K562 (cell line): ENCODE data around the gene TMEM81. TPM values are rescaled to one million over a fixed set of nuclear protein-coding genes. Genes with fewer than 3 reads are reported as not detected.

Source experiments
- BHLHE40 ChIP-seq: IDR thresholded peaks from 2 replicates; pipeline ENCODE4 v1.6.1; 2011; ENCODE audit warnings: low read length, improper control_type of control experiment
- CREB1 ChIP-seq, 2 experiments: sonication (generic) in 1 of 2; formaldehyde crosslinking in 1 of 2; IDR thresholded peaks; 2 replicates each; pipeline versions ENCODE4 v1.6.1 to v1.8.0; 2012 to 2022; ENCODE audit warnings: inconsistent platforms in 1 of 2, mild to moderate bottlenecking in 1 of 2, missing genetic modification reagents in 1 of 2, moderate library complexity in 1 of 2
- DIDO1 ChIP-seq: fragments of 450-650 bp; IDR thresholded peaks from 2 replicates; pipeline ENCODE4 v1.6.1; 2016; ENCODE audit warnings: low read depth, missing biosample characterization, missing genetic modification characterization
- E2F3 ChIP-seq: fragments of 250-450 bp; sonication (Bioruptor Pico); IDR thresholded peaks from 2 replicates; pipeline ENCODE4 v1.4.0; 2020; ENCODE audit warnings: mild to moderate bottlenecking
- ELK3 ChIP-seq: fragments of 450-650 bp; formaldehyde crosslinking; IDR thresholded peaks from 2 replicates; pipeline ENCODE4 v1.4.0; 2020; ENCODE audit warnings: mild to moderate bottlenecking
- FOXA3 ChIP-seq, 2 experiments: fragments of 450-650 bp in 1 of 2; sonication (generic) in 1 of 2; formaldehyde crosslinking; IDR thresholded peaks in 1 of 2; conservative IDR thresholded peaks in 1 of 2; 2 replicates each; pipeline versions ENCODE4 v1.4.0 to v1.8.0; 2020 to 2022; ENCODE audit warnings: mild to moderate bottlenecking in 2 of 2, missing genetic modification reagents in 1 of 2
- HNRNPH1 ChIP-seq: fragments of 200-400 bp; formaldehyde crosslinking; optimal IDR thresholded peaks from 2 replicates; pipeline ENCODE3; 2017; ENCODE audit warnings: low read depth, mild to moderate bottlenecking, low read length, moderate library complexity
- ID3 ChIP-seq, 2 experiments: fragments of 250-450 bp in 1 of 2; fragments of 450-650 bp in 1 of 2; sonication (Bioruptor Pico) in 1 of 2; IDR thresholded peaks; 2 replicates each; pipeline versions ENCODE4 v1.6.1 to v1.8.0; 2016 to 2021; ENCODE audit warnings: mild to moderate bottlenecking in 2 of 2, moderate library complexity in 2 of 2, missing compliant biosample characterization in 1 of 2, missing genetic modification characterization in 1 of 2
- LCOR ChIP-seq: sonication (generic); formaldehyde crosslinking; IDR thresholded peaks from 2 replicates; pipeline ENCODE4 v1.8.0; 2022; ENCODE audit warnings: mild to moderate bottlenecking, missing genetic modification reagents
- LEF1 ChIP-seq: fragments of 450-650 bp; IDR thresholded peaks from 2 replicates; pipeline ENCODE4 v1.6.1; 2016; ENCODE audit warnings: mild to moderate bottlenecking
- NCOA1 ChIP-seq: fragments of 450-650 bp; IDR thresholded peaks from 2 replicates; pipeline ENCODE4 v1.6.1; 2016; ENCODE audit warnings: low read depth
- NCOR1 ChIP-seq: fragments of 450-650 bp; IDR thresholded peaks from 2 replicates; pipeline ENCODE4 v1.6.1; 2016; ENCODE audit warnings: mild to moderate bottlenecking, moderate library complexity
- NFYB ChIP-seq: IDR thresholded peaks from 2 replicates; pipeline ENCODE4 v1.6.1; 2011; ENCODE audit warnings: mild to moderate bottlenecking, moderate library complexity; ENCODE audit not compliant: insufficient read length; ENCODE audit errors: extremely low read depth
- NRF1 ChIP-seq, 2 experiments: fragments of 450-650 bp; IDR thresholded peaks in 1 of 2; conservative IDR thresholded peaks in 1 of 2; 2 replicates each; pipeline ENCODE4 v1.6.1; 2014; ENCODE audit warnings: mild to moderate bottlenecking in 2 of 2
- PCBP2 ChIP-seq: fragments of 200-400 bp; formaldehyde crosslinking; IDR thresholded peaks from 2 replicates; pipeline ENCODE4 v1.6.1; 2018; ENCODE audit warnings: low read length, low read depth, mild to moderate bottlenecking, moderate library complexity; ENCODE audit not compliant: poor library complexity, severe bottlenecking
- PHF20 ChIP-seq: fragments of 450-650 bp; IDR thresholded peaks from 2 replicates; pipeline ENCODE4 v1.6.1; 2018; ENCODE audit not compliant: partially characterized antibody
- SFPQ ChIP-seq: fragments of 200-400 bp; formaldehyde crosslinking; IDR thresholded peaks from 2 replicates; pipeline ENCODE4 v1.6.1; 2017; ENCODE audit warnings: mild to moderate bottlenecking, low read depth, low read length, moderate library complexity
- SMARCE1 ChIP-seq: fragments of 450-650 bp; IDR thresholded peaks from 2 replicates; pipeline ENCODE4 v1.7.1; 2016; ENCODE audit warnings: mild to moderate bottlenecking
- TAF7 ChIP-seq: fragments of 450-650 bp; IDR thresholded peaks from 2 replicates; pipeline ENCODE4 v1.6.1; 2016; ENCODE audit warnings: missing genetic modification characterization, missing compliant biosample characterization
- TRIM25 ChIP-seq: fragments of 450-650 bp; IDR thresholded peaks from 2 replicates; pipeline ENCODE4 v1.7.0; 2016; ENCODE audit warnings: borderline replicate concordance
- ZC3H11A ChIP-seq: IDR thresholded peaks from 2 replicates; pipeline ENCODE4 v1.6.1; 2012; ENCODE audit warnings: low read depth, low read length, improper control_type of control experiment
- ZEB2 ChIP-seq: fragments of 450-650 bp; IDR thresholded peaks from 2 replicates; pipeline ENCODE4 v1.6.1; 2016
- ZNF232 ChIP-seq: sonication (generic); formaldehyde crosslinking; IDR thresholded peaks from 2 replicates; pipeline ENCODE4 v1.8.0; 2022; ENCODE audit warnings: mild to moderate bottlenecking, missing genetic modification reagents
- polyA plus RNA-seq, 8 experiments: library from polyadenylated mRNA; depleted of rRNA in 4 of 8; stranded (reverse) in 5 of 8; unstranded in 3 of 8; fragments of >200 nt; fragmentation: Nextera tagmentation in 2 of 8; fragmentation: Illumina TruSeq in 1 of 8; extraction: Ambion mirVana in 2 of 8; extraction: Trizol in 1 of 8; gene quantifications; 2 replicates each; pipeline versions ENCODE4 v1.2.1 to v1.2.3, GENCODE V29; 2011 to 2014; ENCODE audit warnings: inconsistent platforms in 1 of 8, missing spikeins in 1 of 8
- total RNA-seq, 7 experiments: library from RNA; depleted of rRNA in 6 of 7; stranded (reverse); fragments of >200 nt in 6 of 7; fragmentation: Illumina TruSeq in 2 of 7; extraction: Trizol in 2 of 7; gene quantifications; 2 replicates each; pipeline versions ENCODE4 v1.2.1 to v1.2.3, GENCODE V29; 2011 to 2021; ENCODE audit warnings: low replicate concordance in 1 of 7

TMEM81 gene
- total and polyA plus RNA-seq, 9 of the 15 experiments (the other 6 are each of a cell fraction or from before 2014, with no cell fraction given), result 3.2 to 6.1 (median 4.4) TPM

GRCh38 chr1:205121660-205122488 lies 37.6 kb upstream of the TMEM81 start, which contains the start of gene RBBP5 (continued):
- TF ChIP-seq NCOR1 (peak; percentile 77), ZNF232 (no peak; the same call in 1 of the 2 replicates), LEF1 (peak; percentile 74), LCOR (CRISPR knock-in tag) (peak; percentile 87), NFYB (no peak), ID3 (CRISPR knock-in tag; IDR thresholded peaks at IDR 0.05) (peak; percentile 52; the same call in 1 of the 2 replicates), ID3 (tag; IDR thresholded peaks at IDR 0.05) (peak; percentile 98), NCOA1 (peak; percentile 99), DIDO1 (tag) (peak; percentile 99), ZEB2 (peak; percentile 99), PHF20 (peak; percentile 97), SMARCE1 (peak; percentile 39; the same call in 1 of the 2 replicates), E2F3 (CRISPR knock-in tag) (no peak), FOXA3 (CRISPR knock-in tag; conservative IDR thresholded peaks at IDR 0.05 in 1 of 2, IDR thresholded peaks at IDR 0.05 in 1 of 2) (peak; percentile 10 to 16; a peak in 2 of 4 replicates), TAF7 (tag) (peak; percentile 78), NRF1 (conservative IDR thresholded peaks at IDR 0.05 in 1 of 2, IDR thresholded peaks at IDR 0.05 in 1 of 2) (peak; percentile 85 to 88), SFPQ (no peak), PCBP2 (no peak), TRIM25 (0 out of 2 replicates have a peak, but pooled peaks have one; percentile 72), ELK3 (CRISPR knock-in tag) (no peak), BHLHE40 (peak; percentile 76), HNRNPH1 (no peak), CREB1 (IDR thresholded peaks at IDR 0.05) (peak; percentile 87), CREB1 (CRISPR knock-in tag; IDR thresholded peaks at IDR 0.05) (peak; percentile 88), ZC3H11A (peak; percentile 97)
